Tibial nerve (tissue), 4 donors: ENCODE results near the gene CHEK2. TPM values are rescaled to one million over a fixed set of nuclear protein-coding genes. Genes with fewer than 3 reads are reported as not detected.

Source experiments
- DNase-seq, 2 donors: peaks; one replicate each; pipeline ENCODE4 v3.0.0-alpha.2; 2019; ENCODE audit warnings: low spot score in 2 of 2
- H3K27ac ChIP-seq, 4 donors: fragments of 200-600 bp; sonication (generic) in 3 of 4; one replicate each; pipeline ENCODE4 v1.5.1; 2017 to 2019; ENCODE audit warnings: mild to moderate bottlenecking in 1 of 4
- H3K27me3 ChIP-seq, 2 donors: fragments of 200-600 bp; sonication (generic) in 1 of 2; one replicate each; pipeline versions ENCODE4 v1.5.1 to v1.6.0; 2017 to 2019
- H3K36me3 ChIP-seq, 3 donors: fragments of 200-600 bp; sonication (generic); one replicate each; pipeline ENCODE4 v1.5.1; 2018 to 2019
- H3K4me1 ChIP-seq, 4 donors: fragments of 200-600 bp; sonication (generic) in 3 of 4; one replicate each; pipeline ENCODE4 v1.5.1; 2017 to 2019
- H3K4me3 ChIP-seq, 4 donors: fragments of 200-600 bp; sonication (generic) in 3 of 4; one replicate each; pipeline ENCODE4 v1.5.1; 2017 to 2019; ENCODE audit warnings: mild to moderate bottlenecking in 1 of 4, moderate library complexity in 1 of 4
- H3K9me3 ChIP-seq, 4 donors: fragments of 200-600 bp; sonication (generic) in 3 of 4; one replicate each; pipeline ENCODE4 v1.5.1; 2017 to 2019
- CTCF ChIP-seq, 5 experiments: fragments of 200-600 bp in 3 of 5; fragments of 450-650 bp in 2 of 5; sonication (generic) in 3 of 5; IDR thresholded peaks; one replicate each; pipeline ENCODE4 v1.5.1; 2016 to 2019; ENCODE audit warnings: antibody characterized with exemption in 5 of 5, mild to moderate bottlenecking in 3 of 5, moderate library complexity in 2 of 5
- EP300 ChIP-seq, 2 donors: sonication (generic); formaldehyde crosslinking; IDR thresholded peaks; one replicate each; pipeline ENCODE4 v1.6.1; 2017; ENCODE audit warnings: antibody characterized with exemption in 2 of 2, mild to moderate bottlenecking in 1 of 2
- POLR2A ChIP-seq, 2 donors: fragments of 450-650 bp; IDR thresholded peaks; one replicate each; pipeline ENCODE4 v1.6.1; 2017; ENCODE audit warnings: antibody characterized with exemption in 2 of 2, mild to moderate bottlenecking in 2 of 2, moderate library complexity in 2 of 2
- WGBS, 2 donors: methylation state at CpG; one replicate each; pipeline ENCODE4 v1.1.5; 2018; 5-methylcytosine and 5-hydroxymethylcytosine counted together
- total RNA-seq, 4 donors: library from RNA; depleted of rRNA; stranded (reverse); fragments of >200 nt; gene quantifications; one replicate each; pipeline ENCODE4 v1.1.0, GENCODE V29; 2016

CHEK2 gene
- total RNA-seq, 4 donors from 2014 or later: 7.4 to 22.0 (median 13.1) TPM

DNA sequence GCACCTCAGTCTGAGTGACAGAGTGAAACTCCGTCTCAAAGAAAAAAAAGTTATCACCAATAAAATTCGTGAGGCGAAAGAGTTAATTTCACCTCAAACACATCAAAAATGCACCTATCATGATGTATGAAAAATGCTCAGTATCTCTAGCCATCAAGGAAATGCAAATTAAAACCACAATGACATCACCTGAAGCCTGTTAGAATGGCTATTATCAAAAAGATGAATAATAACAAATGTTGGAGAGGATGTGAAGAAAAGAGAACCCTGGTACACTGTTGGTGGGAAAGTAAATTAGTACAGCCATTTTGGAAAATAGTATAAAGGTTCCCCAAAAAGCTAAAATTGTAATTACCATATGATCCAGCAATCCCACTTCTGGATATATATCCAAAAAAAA lies 23.6 kb downstream of the CHEK2 start:
- no peaks in the 10 kb centered on the region for H3K9me3 ChIP-seq
- H3K27ac ChIP-seq: no peak overlapping the region
- no peaks in the 10 kb centered on the region for H3K27me3 ChIP-seq
- no peak overlapping the region for H3K4me3 ChIP-seq
- WGBS, 2 donors: 93% methylated on average over 3 of the region's 3 CpGs
- no peak for TF ChIP-seq CTCF (IDR thresholded peaks at IDR 0.05)
- no peak for TF ChIP-seq POLR2A (IDR thresholded peaks at IDR 0.05)
- no peak for TF ChIP-seq EP300 (IDR thresholded peaks at IDR 0.05)
- H3K36me3 ChIP-seq: no peaks in the 10 kb centered on the region
- no peaks in the 10 kb centered on the region for H3K4me1 ChIP-seq
- DNase-seq: no peak

GRCh38 chr22:28716686-28717085 lies 24.9 kb downstream of the CHEK2 start:
- 89 to 92% methylated on average over 3 of the region's 3 CpGs for WGBS, 2 donors
- H3K36me3 ChIP-seq: no peaks in the 10 kb centered on the region
- TF ChIP-seq POLR2A (IDR thresholded peaks at IDR 0.05): no peak
- no peak overlapping the region for H3K4me3 ChIP-seq
- H3K27me3 ChIP-seq: no peaks in the 10 kb centered on the region
- H3K9me3 ChIP-seq: no peaks in the 10 kb centered on the region
- peaks cover 0 to 13% (median 0%) of the 10 kb centered on the region in 4 donors for H3K4me1 ChIP-seq
- no peak for DNase-seq
- H3K27ac ChIP-seq: no peak overlapping the region

- Histone ChIP-seq H3K36me3 (no peaks in the 10 kb centered on the region), H3K4me1 (peaks cover 0 to 23% (median 3%) of the 10 kb centered on the region in 4 donors), H3K27ac (no peak overlapping the region), H3K9me3 (no peaks in the 10 kb centered on the region), H3K27me3 (no peaks in the 10 kb centered on the region), H3K4me3 (no peak overlapping the region)
- 93 to 94% methylated on average over 7 of the region's 7 CpGs for WGBS, 2 donors
- TF ChIP-seq CTCF (IDR thresholded peaks at IDR 0.05) (no peak), POLR2A (IDR thresholded peaks at IDR 0.05) (no peak), EP300 (IDR thresholded peaks at IDR 0.05) (no peak)
- no peak for DNase-seq
Measured at GRCh38 chr22:28715611-28716010, 26.0 kb downstream of the CHEK2 start.

GRCh38 chr22:28714043-28714628 lies 27.5 kb downstream of the CHEK2 start:
- Histone ChIP-seq H3K27me3 (no peaks in the 10 kb centered on the region), H3K4me3 (no peak overlapping the region), H3K4me1 (peaks cover 0 to 32% (median 7%) of the 10 kb centered on the region in 4 donors), H3K27ac (peak overlapping the region in 1 of 4 donors; percentile 23), H3K9me3 (no peaks in the 10 kb centered on the region), H3K36me3 (no peaks in the 10 kb centered on the region)
- TF ChIP-seq EP300 (IDR thresholded peaks at IDR 0.05) (no peak), CTCF (IDR thresholded peaks at IDR 0.05) (no peak), POLR2A (IDR thresholded peaks at IDR 0.05) (no peak)
- DNase-seq: no peak
- 96 to 98% methylated on average over 2 of the region's 2 CpGs for WGBS, 2 donors

DNA sequence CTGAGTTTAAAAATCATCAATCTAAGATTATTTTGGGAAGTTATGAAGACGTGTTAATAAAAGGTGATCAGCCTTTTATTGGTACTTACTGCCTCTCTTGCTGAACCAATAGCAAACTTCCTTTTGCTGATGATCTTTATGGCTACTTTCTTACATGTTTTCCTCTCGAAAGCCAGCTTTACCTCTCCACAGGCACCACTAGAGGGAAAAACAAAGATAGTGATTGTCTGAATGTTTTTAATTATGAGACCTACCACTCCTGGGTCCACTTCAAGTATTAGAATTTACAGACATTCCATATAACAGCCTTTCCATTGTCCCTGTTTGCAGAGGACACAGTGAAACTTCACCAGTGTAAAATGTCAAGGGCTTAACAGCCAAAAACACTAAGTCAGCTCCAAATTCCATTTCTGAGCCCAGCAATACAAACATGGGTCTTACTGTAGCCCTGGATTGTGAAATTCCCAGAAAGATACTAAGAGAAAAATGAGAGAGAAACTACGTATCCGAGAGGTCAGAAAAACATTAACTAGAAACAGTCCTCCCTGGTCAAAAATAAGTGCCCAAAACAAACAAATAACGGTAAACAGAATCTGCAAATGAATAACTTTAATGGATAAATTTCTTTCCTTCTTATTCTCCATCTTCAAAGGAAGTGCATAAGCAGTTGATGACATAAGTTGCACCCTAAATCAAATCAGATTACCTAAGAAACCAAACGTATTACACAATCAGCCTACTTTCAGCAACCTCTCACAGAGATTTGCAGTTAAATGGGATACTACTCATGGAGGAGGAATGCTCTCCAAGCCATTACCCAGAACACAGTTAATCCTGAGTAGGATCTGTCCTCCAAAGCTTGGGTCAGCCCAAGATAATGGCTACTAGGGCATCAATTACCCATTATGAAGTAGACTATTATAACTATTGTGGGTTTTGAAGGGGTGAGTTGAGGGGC lies 29.5 kb downstream of the CHEK2 start:
- peaks cover 0 to 32% (median 7%) of the 10 kb centered on the region in 4 donors for H3K4me1 ChIP-seq
- 21% methylated on average over 6 of the region's 6 CpGs for WGBS, 2 donors
- H3K4me3 ChIP-seq: peak overlapping the region in 2 of 4 donors; percentile 6 to 34
- peak overlapping the region; percentile 47 to 87 (median 71) for H3K27ac ChIP-seq
- peak in 1 of 2 donors; percentile 73 for TF ChIP-seq EP300 (IDR thresholded peaks at IDR 0.05)
- TF ChIP-seq POLR2A (IDR thresholded peaks at IDR 0.05): no peak
- peak in 1 of 5 experiments; percentile 23 for TF ChIP-seq CTCF (IDR thresholded peaks at IDR 0.05)
- H3K36me3 ChIP-seq: no peaks in the 10 kb centered on the region
- H3K27me3 ChIP-seq: no peaks in the 10 kb centered on the region
- H3K9me3 ChIP-seq: no peaks in the 10 kb centered on the region
- DNase-seq: peak in 1 of 2 donors; percentile 29
